K562 (cell line): Measurements from ENCODE around the gene LCA5. TPM values are rescaled to one million over a fixed set of nuclear protein-coding genes. Genes with fewer than 3 reads are reported as not detected.
A peak's percentile ranks its signal among the peaks of the same experiment; 100 is the strongest.

ENCODE experiments used
- ATF4 ChIP-seq: fragments of 450-650 bp; formaldehyde crosslinking; IDR thresholded peaks from 2 replicates; pipeline ENCODE4 v1.4.0; 2022; ENCODE audit warnings: mild to moderate bottlenecking, moderate library complexity
- CAMTA2 ChIP-seq: fragments of 250-450 bp; sonication (Bioruptor Pico); conservative IDR thresholded peaks from 2 replicates; pipeline ENCODE4 v1.5.1; 2022
- DDX20 ChIP-seq: fragments of 450-650 bp; IDR thresholded peaks from 2 replicates; pipeline ENCODE4 v1.6.1; 2016; ENCODE audit warnings: missing genetic modification characterization, low read depth, mild to moderate bottlenecking, missing compliant biosample characterization, moderate library complexity
- FOSL1 ChIP-seq: fragments of 200-800 bp; sonication (Bioruptor generic); conservative IDR thresholded peaks from 2 replicates; pipeline ENCODE4 v1.6.1; 2016; ENCODE audit warnings: missing genetic modification characterization, missing compliant biosample characterization
- GTF2A2 ChIP-seq: IDR thresholded peaks from 2 replicates; pipeline ENCODE4 v1.6.1; 2016; ENCODE audit warnings: mild to moderate bottlenecking, missing genetic modification characterization, missing compliant biosample characterization
- LEF1 ChIP-seq: fragments of 450-650 bp; IDR thresholded peaks from 2 replicates; pipeline ENCODE4 v1.6.1; 2016; ENCODE audit warnings: mild to moderate bottlenecking
- NR2C2 ChIP-seq, 2 experiments: fragments of 200-800 bp in 1 of 2; sonication (Bioruptor generic) in 1 of 2; sonication (generic) in 1 of 2; formaldehyde crosslinking in 1 of 2; IDR thresholded peaks; 2 replicates each; pipeline versions ENCODE4 v1.6.1 to v1.8.0; 2016 to 2022; ENCODE audit warnings: mild to moderate bottlenecking in 1 of 2, missing compliant biosample characterization in 1 of 2, missing genetic modification characterization in 1 of 2, missing genetic modification reagents in 1 of 2
- RBM17 ChIP-seq: fragments of 200-400 bp; formaldehyde crosslinking; IDR thresholded peaks from 2 replicates; pipeline ENCODE4 v1.6.1; 2017; ENCODE audit warnings: low read depth, mild to moderate bottlenecking, low read length, borderline replicate concordance
- RBM22 ChIP-seq: fragments of 200-400 bp; formaldehyde crosslinking; IDR thresholded peaks from 2 replicates; pipeline ENCODE4 v1.6.1; 2018; ENCODE audit warnings: low read length, low read depth; ENCODE audit not compliant: poor library complexity, severe bottlenecking
- THRAP3 ChIP-seq: fragments of 450-650 bp; IDR thresholded peaks from 2 replicates; pipeline ENCODE4 v1.6.1; 2016; ENCODE audit warnings: mild to moderate bottlenecking, inconsistent platforms, borderline replicate concordance
- ZBTB17 ChIP-seq: fragments of 450-650 bp; formaldehyde crosslinking; IDR thresholded peaks from 2 replicates; pipeline ENCODE4 v1.4.0; 2020; ENCODE audit warnings: mild to moderate bottlenecking
- ZNF282 ChIP-seq: sonication (generic); formaldehyde crosslinking; IDR thresholded peaks from 2 replicates; pipeline ENCODE4 v1.8.1; 2023; ENCODE audit warnings: missing genetic modification reagents
- ZNF583 ChIP-seq: fragments of 250-450 bp; sonication (Bioruptor Pico); IDR thresholded peaks from 2 replicates; pipeline ENCODE4 v1.4.0; 2020
- ZNF780A ChIP-seq: fragments of 250-450 bp; sonication (Bioruptor Pico); IDR thresholded peaks from 2 replicates; pipeline ENCODE4 v1.5.0; 2021; ENCODE audit warnings: mild to moderate bottlenecking
- polyA plus RNA-seq, 8 experiments: library from polyadenylated mRNA; depleted of rRNA in 4 of 8; stranded (reverse) in 5 of 8; unstranded in 3 of 8; fragments of >200 nt; fragmentation: Nextera tagmentation in 2 of 8; fragmentation: Illumina TruSeq in 1 of 8; extraction: Ambion mirVana in 2 of 8; extraction: Trizol in 1 of 8; gene quantifications; 2 replicates each; pipeline versions ENCODE4 v1.2.1 to v1.2.3, GENCODE V29; 2011 to 2014; ENCODE audit warnings: inconsistent platforms in 1 of 8, missing spikeins in 1 of 8
- total RNA-seq, 7 experiments: library from RNA; depleted of rRNA in 6 of 7; stranded (reverse); fragments of >200 nt in 6 of 7; fragmentation: Illumina TruSeq in 2 of 7; extraction: Trizol in 2 of 7; gene quantifications; 2 replicates each; pipeline versions ENCODE4 v1.2.1 to v1.2.3, GENCODE V29; 2011 to 2021; ENCODE audit warnings: low replicate concordance in 1 of 7
- TF ChIP-seq, protein P1 (sequence below): IDR thresholded peaks from 2 replicates; pipeline ENCODE4 v1.6.1; 2016; ENCODE audit warnings: missing genetic modification characterization, missing compliant biosample characterization
- TF ChIP-seq, protein P2 (sequence below): fragments of 200-800 bp; sonication (Bioruptor generic); IDR thresholded peaks from 2 replicates; pipeline ENCODE4 v1.6.1; 2016; ENCODE audit warnings: missing genetic modification characterization, missing compliant biosample characterization

Gene LCA5
- total and polyA plus RNA-seq, 9 of the 15 experiments (the other 6 are each of a cell fraction or from before 2014, with no cell fraction given), result 1.0 to 3.4 (median 1.8) TPM

DNA sequence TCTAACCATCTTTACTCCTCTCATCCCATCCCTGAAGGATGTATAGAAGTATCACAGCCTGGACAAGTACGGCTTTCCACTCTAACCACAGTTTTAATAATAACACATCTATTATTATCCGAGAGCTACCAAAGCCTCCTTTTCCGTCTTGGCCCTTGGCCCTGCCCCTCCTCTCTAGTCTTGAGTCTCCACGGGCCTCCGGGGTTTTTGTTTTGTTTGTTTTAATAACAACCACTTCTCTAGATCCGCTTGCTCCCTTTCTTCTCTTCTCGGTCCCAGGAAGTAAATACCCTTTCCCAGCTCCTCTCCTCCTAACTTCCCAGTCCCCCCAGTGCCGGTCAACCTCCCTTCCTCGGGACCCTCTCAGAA, 661 bp downstream of the LCA5 start (continued):
- TF ChIP-seq NR2C2 (CRISPR knock-in tag; IDR thresholded peaks at IDR 0.05) (no peak), NR2C2 (tag; IDR thresholded peaks at IDR 0.05) (no peak), ZBTB17 (CRISPR knock-in tag) (no peak), THRAP3 (no peak), GTF2A2 (no peak), FOSL1 (no peak), ZNF282 (no peak), DDX20 (tag) (no peak), RBM17 (no peak), LEF1 (0 out of 2 replicates have a peak, but pooled peaks have one; percentile 2), ZNF780A (no peak), CAMTA2 (CRISPR knock-in tag) (no peak), RBM22 (no peak), ATF4 (CRISPR knock-in tag) (no peak), ZNF583 (CRISPR knock-in tag) (no peak)
- TF ChIP-seq, protein P1, sequence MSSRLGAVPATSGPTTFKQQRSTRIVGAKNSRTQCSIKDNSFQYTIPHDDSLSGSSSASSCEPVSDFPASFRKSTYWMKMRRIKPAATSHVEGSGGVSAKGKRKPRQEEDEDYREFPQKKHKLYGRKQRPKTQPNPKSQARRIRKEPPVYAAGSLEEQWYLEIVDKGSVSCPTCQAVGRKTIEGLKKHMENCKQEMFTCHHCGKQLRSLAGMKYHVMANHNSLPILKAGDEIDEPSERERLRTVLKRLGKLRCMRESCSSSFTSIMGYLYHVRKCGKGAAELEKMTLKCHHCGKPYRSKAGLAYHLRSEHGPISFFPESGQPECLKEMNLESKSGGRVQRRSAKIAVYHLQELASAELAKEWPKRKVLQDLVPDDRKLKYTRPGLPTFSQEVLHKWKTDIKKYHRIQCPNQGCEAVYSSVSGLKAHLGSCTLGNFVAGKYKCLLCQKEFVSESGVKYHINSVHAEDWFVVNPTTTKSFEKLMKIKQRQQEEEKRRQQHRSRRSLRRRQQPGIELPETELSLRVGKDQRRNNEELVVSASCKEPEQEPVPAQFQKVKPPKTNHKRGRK, result peak; percentile 72; the same call in 1 of the 2 replicates
- TF ChIP-seq, protein P2, sequence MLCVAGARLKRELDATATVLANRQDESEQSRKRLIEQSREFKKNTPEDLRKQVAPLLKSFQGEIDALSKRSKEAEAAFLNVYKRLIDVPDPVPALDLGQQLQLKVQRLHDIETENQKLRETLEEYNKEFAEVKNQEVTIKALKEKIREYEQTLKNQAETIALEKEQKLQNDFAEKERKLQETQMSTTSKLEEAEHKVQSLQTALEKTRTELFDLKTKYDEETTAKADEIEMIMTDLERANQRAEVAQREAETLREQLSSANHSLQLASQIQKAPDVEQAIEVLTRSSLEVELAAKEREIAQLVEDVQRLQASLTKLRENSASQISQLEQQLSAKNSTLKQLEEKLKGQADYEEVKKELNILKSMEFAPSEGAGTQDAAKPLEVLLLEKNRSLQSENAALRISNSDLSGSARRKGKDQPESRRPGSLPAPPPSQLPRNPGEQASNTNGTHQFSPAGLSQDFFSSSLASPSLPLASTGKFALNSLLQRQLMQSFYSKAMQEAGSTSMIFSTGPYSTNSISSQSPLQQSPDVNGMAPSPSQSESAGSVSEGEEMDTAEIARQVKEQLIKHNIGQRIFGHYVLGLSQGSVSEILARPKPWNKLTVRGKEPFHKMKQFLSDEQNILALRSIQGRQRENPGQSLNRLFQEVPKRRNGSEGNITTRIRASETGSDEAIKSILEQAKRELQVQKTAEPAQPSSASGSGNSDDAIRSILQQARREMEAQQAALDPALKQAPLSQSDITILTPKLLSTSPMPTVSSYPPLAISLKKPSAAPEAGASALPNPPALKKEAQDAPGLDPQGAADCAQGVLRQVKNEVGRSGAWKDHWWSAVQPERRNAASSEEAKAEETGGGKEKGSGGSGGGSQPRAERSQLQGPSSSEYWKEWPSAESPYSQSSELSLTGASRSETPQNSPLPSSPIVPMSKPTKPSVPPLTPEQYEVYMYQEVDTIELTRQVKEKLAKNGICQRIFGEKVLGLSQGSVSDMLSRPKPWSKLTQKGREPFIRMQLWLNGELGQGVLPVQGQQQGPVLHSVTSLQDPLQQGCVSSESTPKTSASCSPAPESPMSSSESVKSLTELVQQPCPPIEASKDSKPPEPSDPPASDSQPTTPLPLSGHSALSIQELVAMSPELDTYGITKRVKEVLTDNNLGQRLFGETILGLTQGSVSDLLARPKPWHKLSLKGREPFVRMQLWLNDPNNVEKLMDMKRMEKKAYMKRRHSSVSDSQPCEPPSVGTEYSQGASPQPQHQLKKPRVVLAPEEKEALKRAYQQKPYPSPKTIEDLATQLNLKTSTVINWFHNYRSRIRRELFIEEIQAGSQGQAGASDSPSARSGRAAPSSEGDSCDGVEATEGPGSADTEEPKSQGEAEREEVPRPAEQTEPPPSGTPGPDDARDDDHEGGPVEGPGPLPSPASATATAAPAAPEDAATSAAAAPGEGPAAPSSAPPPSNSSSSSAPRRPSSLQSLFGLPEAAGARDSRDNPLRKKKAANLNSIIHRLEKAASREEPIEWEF (CRISPR knock-in tag), result no peak
